GM23338 (cell line): ENCODE measurements around the gene VAMP3. TPM values are rescaled to one million over a fixed set of nuclear protein-coding genes. Genes with fewer than 3 reads are reported as not detected.

Experiments used
- ATAC-seq: fragments of 200-7000 bp; cut with Tn5 transposase; 3 replicates; pipeline ENCODE4 v1.9.1; 2020
- DNase-seq: peaks from one replicate; pipeline ENCODE4 v3.0.0-alpha.2; 2015; ENCODE audit warnings: low spot score
- H2AFZ ChIP-seq: fragments of 200-600 bp; sonication (generic); 2 replicates; pipeline ENCODE4 v1.8.0; 2016; ENCODE audit warnings: antibody characterized with exemption, mild to moderate bottlenecking, moderate library complexity
- H3F3A ChIP-seq: fragments of 200-600 bp; sonication (generic); replicated peaks from 2 replicates; pipeline ENCODE4 v1.8.0; 2017; ENCODE audit warnings: antibody characterized with exemption, mixed run types, low read depth
- H3K27ac ChIP-seq: fragments of 200-600 bp; sonication (generic); 2 replicates; pipeline ENCODE4 v1.6.1; 2016; ENCODE audit warnings: low read depth
- H3K27me3 ChIP-seq: fragments of 200-600 bp; sonication (generic); 2 replicates; pipeline ENCODE4 v1.8.0; 2016; ENCODE audit warnings: mild to moderate bottlenecking, mixed run types, moderate library complexity; ENCODE audit not compliant: insufficient read depth
- H3K36me3 ChIP-seq: fragments of 200-600 bp; sonication (generic); 2 replicates; pipeline ENCODE4 v1.8.0; 2016; ENCODE audit warnings: mild to moderate bottlenecking; ENCODE audit not compliant: insufficient read depth
- H3K4me1 ChIP-seq: fragments of 200-600 bp; sonication (generic); 2 replicates; pipeline ENCODE4 v1.8.0; 2016; ENCODE audit warnings: mild to moderate bottlenecking, moderate library complexity; ENCODE audit not compliant: insufficient read depth
- H3K4me2 ChIP-seq: fragments of 200-600 bp; sonication (generic); 2 replicates; pipeline ENCODE4 v1.7.1; 2017; ENCODE audit warnings: mixed run types
- H3K4me3 ChIP-seq: fragments of 200-600 bp; sonication (generic); 2 replicates; pipeline ENCODE4 v1.6.1; 2016; ENCODE audit warnings: mixed run types
- H3K79me2 ChIP-seq: fragments of 200-600 bp; sonication (generic); replicated peaks from 2 replicates; pipeline ENCODE4 v1.8.0; 2017; ENCODE audit warnings: mild to moderate bottlenecking; ENCODE audit not compliant: insufficient read depth
- H3K9me2 ChIP-seq: fragments of 200-600 bp; sonication (generic); 2 replicates; pipeline ENCODE4 v1.8.0; 2017; ENCODE audit not compliant: insufficient read depth
- H4K20me1 ChIP-seq: fragments of 200-600 bp; sonication (generic); replicated peaks from 2 replicates; pipeline ENCODE4 v1.8.0; 2017; ENCODE audit warnings: mild to moderate bottlenecking; ENCODE audit not compliant: insufficient read depth
- H3K27ac Mint-ChIP-seq: 2 replicates; pipeline ENCODE4 v1.8.0; 2020; ENCODE audit warnings: inconsistent platforms, mild to moderate bottlenecking, moderate library complexity, mixed read lengths
- H3K27me3 Mint-ChIP-seq: 3 replicates; pipeline ENCODE4 v1.8.0; 2022; ENCODE audit warnings: low read depth, mild to moderate bottlenecking, moderate library complexity, mixed read lengths, inconsistent platforms; ENCODE audit not compliant: insufficient read depth, poor library complexity
- H3K36me3 Mint-ChIP-seq: 3 replicates; pipeline ENCODE4 v1.8.0; 2021; ENCODE audit warnings: low read depth, mild to moderate bottlenecking, inconsistent platforms, moderate library complexity, mixed read lengths
- H3K4me1 Mint-ChIP-seq: 3 replicates; pipeline ENCODE4 v1.8.0; 2020; ENCODE audit warnings: mild to moderate bottlenecking, inconsistent platforms, mixed read lengths
- H3K4me3 Mint-ChIP-seq: 3 replicates; pipeline ENCODE4 v1.8.0; 2021; ENCODE audit warnings: moderate library complexity, mild to moderate bottlenecking, inconsistent platforms, mixed read lengths
- H3K9me3 Mint-ChIP-seq: 3 replicates; pipeline ENCODE4 v1.8.0; 2020; ENCODE audit warnings: moderate library complexity, mild to moderate bottlenecking, inconsistent platforms, mixed read lengths
- EZH2 ChIP-seq: fragments of 200-600 bp; sonication (generic); IDR thresholded peaks from one replicate; pipeline ENCODE4 v1.8.0; 2017; ENCODE audit warnings: antibody characterized with exemption, mild to moderate bottlenecking, low read depth; ENCODE audit not compliant: unreplicated experiment
- EZH2phosphoT487 ChIP-seq: fragments of 200-600 bp; sonication (generic); IDR thresholded peaks from one replicate; pipeline ENCODE4 v1.8.1; 2018; ENCODE audit warnings: antibody characterized with exemption; ENCODE audit not compliant: unreplicated experiment
- JUNB ChIP-seq: IDR thresholded peaks from one replicate; pipeline ENCODE4 v1.6.1; 2016; ENCODE audit warnings: antibody characterized with exemption; ENCODE audit not compliant: unreplicated experiment
- POLR2AphosphoS5 ChIP-seq: IDR thresholded peaks from 2 replicates; pipeline ENCODE4 v1.6.1; 2016; ENCODE audit warnings: antibody characterized with exemption, low read depth
- STAT1 ChIP-seq: IDR thresholded peaks from one replicate; pipeline ENCODE4 v1.6.1; 2016; ENCODE audit warnings: antibody characterized with exemption; ENCODE audit not compliant: unreplicated experiment
- ZNF114 ChIP-seq: fragments of 250-450 bp; sonication (Bioruptor Pico); IDR thresholded peaks from 2 replicates; pipeline ENCODE4 v1.5.0; 2020; ENCODE audit warnings: mild to moderate bottlenecking, moderate library complexity
- ZNF462 ChIP-seq: fragments of 250-450 bp; sonication (Bioruptor Pico); IDR thresholded peaks from 2 replicates; pipeline ENCODE4 v1.5.0; 2020; ENCODE audit warnings: mild to moderate bottlenecking, moderate library complexity
- polyA plus RNA-seq: library from polyadenylated mRNA; unstranded; fragments of >200 nt; fragmentation: Nextera tagmentation; extraction: Ambion mirVana; gene quantifications from 2 replicates; pipeline ENCODE4 v1.2.1, GENCODE V29; 2016
- total RNA-seq: library from RNA; depleted of rRNA; stranded (reverse); fragments of >200 nt; shearing (Covaris generic); gene quantifications from 2 replicates; pipeline ENCODE4 v1.2.3, GENCODE V29; 2014
- TF ChIP-seq, protein P1 (sequence below): IDR thresholded peaks from one replicate; pipeline ENCODE4 v1.6.1; 2018; ENCODE audit warnings: antibody characterized with exemption; ENCODE audit not compliant: unreplicated experiment
- TF ChIP-seq, protein P2 (sequence below): IDR thresholded peaks from 2 replicates; pipeline ENCODE4 v1.6.1; 2016; ENCODE audit warnings: antibody characterized with exemption

The VAMP3 gene
- total and polyA plus RNA-seq, 2 experiments from 2014 or later = 16.3 to 43.0 TPM

- Mint-ChIP-seq H3K27ac (no peak overlapping the region), H3K4me1 (no peaks in the 10 kb centered on the region), H3K27me3 (no peaks in the 10 kb centered on the region), H3K9me3 (peaks cover 16% of the 10 kb centered on the region), H3K4me3 (no peak overlapping the region), H3K36me3 (peaks cover 42% of the 10 kb centered on the region)
- Histone ChIP-seq H3F3A (no peaks in the 10 kb centered on the region), H2AFZ (no peak overlapping the region), H3K79me2 (no peaks in the 10 kb centered on the region), H3K4me3 (no peak overlapping the region), H3K36me3 (peaks cover 22% of the 10 kb centered on the region; the same call in 1 of the 2 replicates), H3K27me3 (no peaks in the 10 kb centered on the region), H3K4me2 (no peak overlapping the region), H3K27ac (no peak overlapping the region), H3K9me2 (no peaks in the 10 kb centered on the region), H3K4me1 (no peaks in the 10 kb centered on the region), H4K20me1 (0 out of 2 replicates have a peak, but pooled peaks cover 7% of the 10 kb centered on the region)
- no peak for ATAC-seq
- TF ChIP-seq POLR2AphosphoS5 (no peak), STAT1 (no peak), EZH2 (no peak), JUNB (no peak), ZNF462 (CRISPR knock-in tag) (no peak), EZH2phosphoT487 (no peak), ZNF114 (CRISPR knock-in tag) (no peak)
- TF ChIP-seq, protein P1, sequence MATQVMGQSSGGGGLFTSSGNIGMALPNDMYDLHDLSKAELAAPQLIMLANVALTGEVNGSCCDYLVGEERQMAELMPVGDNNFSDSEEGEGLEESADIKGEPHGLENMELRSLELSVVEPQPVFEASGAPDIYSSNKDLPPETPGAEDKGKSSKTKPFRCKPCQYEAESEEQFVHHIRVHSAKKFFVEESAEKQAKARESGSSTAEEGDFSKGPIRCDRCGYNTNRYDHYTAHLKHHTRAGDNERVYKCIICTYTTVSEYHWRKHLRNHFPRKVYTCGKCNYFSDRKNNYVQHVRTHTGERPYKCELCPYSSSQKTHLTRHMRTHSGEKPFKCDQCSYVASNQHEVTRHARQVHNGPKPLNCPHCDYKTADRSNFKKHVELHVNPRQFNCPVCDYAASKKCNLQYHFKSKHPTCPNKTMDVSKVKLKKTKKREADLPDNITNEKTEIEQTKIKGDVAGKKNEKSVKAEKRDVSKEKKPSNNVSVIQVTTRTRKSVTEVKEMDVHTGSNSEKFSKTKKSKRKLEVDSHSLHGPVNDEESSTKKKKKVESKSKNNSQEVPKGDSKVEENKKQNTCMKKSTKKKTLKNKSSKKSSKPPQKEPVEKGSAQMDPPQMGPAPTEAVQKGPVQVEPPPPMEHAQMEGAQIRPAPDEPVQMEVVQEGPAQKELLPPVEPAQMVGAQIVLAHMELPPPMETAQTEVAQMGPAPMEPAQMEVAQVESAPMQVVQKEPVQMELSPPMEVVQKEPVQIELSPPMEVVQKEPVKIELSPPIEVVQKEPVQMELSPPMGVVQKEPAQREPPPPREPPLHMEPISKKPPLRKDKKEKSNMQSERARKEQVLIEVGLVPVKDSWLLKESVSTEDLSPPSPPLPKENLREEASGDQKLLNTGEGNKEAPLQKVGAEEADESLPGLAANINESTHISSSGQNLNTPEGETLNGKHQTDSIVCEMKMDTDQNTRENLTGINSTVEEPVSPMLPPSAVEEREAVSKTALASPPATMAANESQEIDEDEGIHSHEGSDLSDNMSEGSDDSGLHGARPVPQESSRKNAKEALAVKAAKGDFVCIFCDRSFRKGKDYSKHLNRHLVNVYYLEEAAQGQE = no peak
- TF ChIP-seq, protein P2, sequence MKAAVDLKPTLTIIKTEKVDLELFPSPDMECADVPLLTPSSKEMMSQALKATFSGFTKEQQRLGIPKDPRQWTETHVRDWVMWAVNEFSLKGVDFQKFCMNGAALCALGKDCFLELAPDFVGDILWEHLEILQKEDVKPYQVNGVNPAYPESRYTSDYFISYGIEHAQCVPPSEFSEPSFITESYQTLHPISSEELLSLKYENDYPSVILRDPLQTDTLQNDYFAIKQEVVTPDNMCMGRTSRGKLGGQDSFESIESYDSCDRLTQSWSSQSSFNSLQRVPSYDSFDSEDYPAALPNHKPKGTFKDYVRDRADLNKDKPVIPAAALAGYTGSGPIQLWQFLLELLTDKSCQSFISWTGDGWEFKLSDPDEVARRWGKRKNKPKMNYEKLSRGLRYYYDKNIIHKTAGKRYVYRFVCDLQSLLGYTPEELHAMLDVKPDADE = no peak
- DNase-seq = no peak
Measured at GRCh38 chr1:7809742-7810141, 38.6 kb downstream of the VAMP3 start.
